Thyroid gland (tissue), 4 donors: Measurements from ENCODE around the gene ALDH1A2.

Experiments used
- CTCF ChIP-seq, 6 experiments: fragments of 200-600 bp in 3 of 6; fragments of 450-650 bp in 3 of 6; sonication (generic) in 3 of 6; IDR thresholded peaks; one replicate each; pipeline ENCODE4 v1.5.1; 2016 to 2019; ENCODE audit warnings: antibody characterized with exemption in 6 of 6, mild to moderate bottlenecking in 2 of 6, inconsistent platforms in 1 of 6, moderate library complexity in 1 of 6
- POLR2A ChIP-seq, 2 donors: fragments of 450-650 bp; IDR thresholded peaks; one replicate each; pipeline ENCODE4 v1.6.1; 2017; ENCODE audit warnings: antibody characterized with exemption in 2 of 2, mild to moderate bottlenecking in 2 of 2, moderate library complexity in 1 of 2

- TF ChIP-seq CTCF (IDR thresholded peaks at IDR 0.05) (no peak), POLR2A (IDR thresholded peaks at IDR 0.05) (no peak)
Observed at GRCh38 chr15:57947781-57948180, 117.7 kb downstream of the ALDH1A2 start.
